Neural cell (in vitro differentiated cells): ENCODE measurements around the gene PAEP. TPM values are rescaled to one million over a fixed set of nuclear protein-coding genes. Genes with fewer than 3 reads are reported as not detected.

Experiments used
- H2AFZ ChIP-seq: fragments of 200-600, 300-800 bp; sonication (generic), shearing (Covaris generic); 2 replicates; pipeline ENCODE4 v1.6.0; 2014; ENCODE audit warnings: low read depth, mild to moderate bottlenecking, antibody characterized with exemption, low read length, moderate library complexity
- H3F3A ChIP-seq: fragments of 200-600 bp; shearing (Covaris generic); 2 replicates; pipeline ENCODE4 v1.6.1; 2016; ENCODE audit warnings: mild to moderate bottlenecking, moderate library complexity, mixed read lengths, antibody characterized with exemption, low read length; ENCODE audit not compliant: insufficient read depth, poor library complexity, severe bottlenecking
- H3K27ac ChIP-seq: fragments of 200-600, 300-800 bp; sonication (generic), shearing (Covaris generic); 2 replicates; pipeline ENCODE4 v1.5.1; 2014; ENCODE audit warnings: mild to moderate bottlenecking, low read length, moderate library complexity
- H3K27me3 ChIP-seq: fragments of 300-800, 200-600 bp; sonication (generic), shearing (Covaris generic); 2 replicates; pipeline ENCODE4 v1.6.0; 2014; ENCODE audit warnings: mild to moderate bottlenecking, low read depth, low read length, moderate library complexity; ENCODE audit not compliant: insufficient read depth
- H3K36me3 ChIP-seq: fragments of 300-800, 200-600 bp; sonication (generic), shearing (Covaris generic); 2 replicates; pipeline ENCODE4 v1.5.1; 2014; ENCODE audit warnings: mild to moderate bottlenecking, antibody characterized with exemption, low read length, moderate library complexity; ENCODE audit not compliant: insufficient read depth
- H3K4me2 ChIP-seq: fragments of 300-800, 200-600 bp; sonication (generic), shearing (Covaris generic); 2 replicates; pipeline ENCODE4 v1.6.0; 2014; ENCODE audit warnings: mild to moderate bottlenecking, low read length
- H3K4me3 ChIP-seq: fragments of 300-800, 200-600 bp; sonication (generic), shearing (Covaris generic); 2 replicates; pipeline ENCODE4 v1.5.1; 2014; ENCODE audit warnings: mild to moderate bottlenecking, low read length, moderate library complexity
- H3K79me2 ChIP-seq: fragments of 200-600 bp; shearing (Covaris generic); replicated peaks from 2 replicates; pipeline ENCODE4 v1.6.0; 2014; ENCODE audit warnings: mild to moderate bottlenecking, low read length, moderate library complexity; ENCODE audit not compliant: insufficient read depth
- H3K9ac ChIP-seq: fragments of 300-800, 200-600 bp; sonication (generic), shearing (Covaris generic); 2 replicates; pipeline ENCODE4 v1.6.1; 2016; ENCODE audit warnings: mild to moderate bottlenecking, low read length, mixed read lengths
- H3K9me2 ChIP-seq: fragments of 200-600 bp; shearing (Covaris generic); 2 replicates; pipeline ENCODE4 v1.6.1; 2016; ENCODE audit warnings: mild to moderate bottlenecking, low read length, mixed read lengths; ENCODE audit not compliant: insufficient read depth
- H3K9me3 ChIP-seq: fragments of 200-600, 300-800 bp; sonication (generic), shearing (Covaris generic); 2 replicates; pipeline ENCODE4 v1.6.1; 2016; ENCODE audit warnings: mild to moderate bottlenecking, mixed run types, low read length, moderate library complexity, mixed read lengths
- H4K20me1 ChIP-seq: fragments of 200-600 bp; shearing (Covaris generic); 2 replicates; pipeline ENCODE4 v1.6.1; 2016; ENCODE audit warnings: mild to moderate bottlenecking, mixed run types; ENCODE audit not compliant: insufficient read depth
- CTCF ChIP-seq: fragments of 450-650 bp; IDR thresholded peaks from 2 replicates; pipeline ENCODE4 v1.5.1; 2014; ENCODE audit warnings: antibody characterized with exemption, mild to moderate bottlenecking, moderate library complexity; ENCODE audit not compliant: poor library complexity, severe bottlenecking
- EZH2 ChIP-seq: fragments of 200-600, 300-800 bp; shearing (Covaris generic), sonication (generic); IDR thresholded peaks from 2 replicates; pipeline ENCODE4 v1.6.1; 2014; ENCODE audit warnings: antibody characterized with exemption, low read length, borderline replicate concordance, mild to moderate bottlenecking; ENCODE audit not compliant: insufficient read depth, poor library complexity, severe bottlenecking
- POLR2AphosphoS5 ChIP-seq: IDR thresholded peaks from 2 replicates; pipeline ENCODE4 v1.6.1; 2012
- RAD21 ChIP-seq: fragments of 450-650 bp; conservative IDR thresholded peaks from 2 replicates; pipeline ENCODE4 v1.6.1; 2014; ENCODE audit warnings: antibody characterized with exemption, mild to moderate bottlenecking, moderate library complexity
- SMC3 ChIP-seq: fragments of 450-650 bp; conservative IDR thresholded peaks from 2 replicates; pipeline ENCODE4 v1.6.1; 2014; ENCODE audit warnings: antibody characterized with exemption, mild to moderate bottlenecking, moderate library complexity; ENCODE audit not compliant: poor library complexity
- TAF1 ChIP-seq: IDR thresholded peaks from 2 replicates; pipeline ENCODE4 v1.6.1; 2012; ENCODE audit warnings: low read depth
- polyA plus RNA-seq: library from polyadenylated mRNA; depleted of rRNA; stranded (reverse); fragments of >200 nt; gene quantifications from 2 replicates; pipeline ENCODE4 v1.2.3, GENCODE V29; 2014

The PAEP gene
- polyA plus RNA-seq, 1 donor from 2014 or later = not detected

- Histone ChIP-seq H3K4me2 (no peak overlapping the region), H3K9me2 (no peaks in the 10 kb centered on the region), H4K20me1 (no peaks in the 10 kb centered on the region), H3K36me3 (no peaks in the 10 kb centered on the region), H3K9me3 (no peaks in the 10 kb centered on the region), H2AFZ (no peak overlapping the region), H3K79me2 (no peaks in the 10 kb centered on the region), H3K4me3 (no peak overlapping the region), H3K9ac (no peak overlapping the region), H3K27me3 (no peaks in the 10 kb centered on the region), H3K27ac (no peak overlapping the region), H3F3A (no peaks in the 10 kb centered on the region)
- no peak for TF ChIP-seq EZH2
- no peak for TF ChIP-seq TAF1
Measured at GRCh38 chr9:135612981-135613910, 51.7 kb downstream of the PAEP start.

GRCh38 chr9:135613946-135614805 is 52.6 kb downstream of the PAEP start:
- no peak for TF ChIP-seq SMC3
- no peak for TF ChIP-seq RAD21
- no peak for TF ChIP-seq CTCF
- Histone ChIP-seq H3K27me3 (no peaks in the 10 kb centered on the region), H3K36me3 (no peaks in the 10 kb centered on the region), H3K9me3 (no peaks in the 10 kb centered on the region), H3K79me2 (no peaks in the 10 kb centered on the region), H3K9me2 (no peaks in the 10 kb centered on the region), H3K27ac (no peak overlapping the region), H3K9ac (no peak overlapping the region), H3F3A (no peaks in the 10 kb centered on the region), H2AFZ (no peak overlapping the region), H3K4me3 (no peak overlapping the region), H4K20me1 (no peaks in the 10 kb centered on the region), H3K4me2 (no peak overlapping the region)

GRCh38 chr9:135614821-135615665 is 53.5 kb downstream of the PAEP start:
- no peaks in the 10 kb centered on the region for H3K9me3 ChIP-seq

More at GRCh38 chr9:135614821-135615665, 53.5 kb downstream of the PAEP start:
- Histone ChIP-seq H3K36me3 (no peaks in the 10 kb centered on the region), H3K4me2 (no peak overlapping the region), H3K27me3 (no peaks in the 10 kb centered on the region), H3K9me2 (no peaks in the 10 kb centered on the region), H3K4me3 (no peak overlapping the region), H3K9ac (no peak overlapping the region), H4K20me1 (no peaks in the 10 kb centered on the region), H3K27ac (no peak overlapping the region), H2AFZ (no peak overlapping the region), H3K79me2 (no peaks in the 10 kb centered on the region), H3F3A (no peaks in the 10 kb centered on the region)
- no peak for TF ChIP-seq POLR2AphosphoS5
